Measurements from ENCODE around the gene FAM169A. TPM values are rescaled to one million over a fixed set of nuclear protein-coding genes. Genes with fewer than 3 reads are reported as not detected.
A peak's percentile ranks its signal among the peaks of the same experiment; 100 is the strongest.
"Not testable (repeated sequence)": the region's sequence is repeated elsewhere in the genome, so short reads cannot be mapped to it uniquely, and the experiment has no call there.

The FAM169A gene
- total RNA-seq, 1 donor from 2014 or later: 12.1 TPM

DNA sequence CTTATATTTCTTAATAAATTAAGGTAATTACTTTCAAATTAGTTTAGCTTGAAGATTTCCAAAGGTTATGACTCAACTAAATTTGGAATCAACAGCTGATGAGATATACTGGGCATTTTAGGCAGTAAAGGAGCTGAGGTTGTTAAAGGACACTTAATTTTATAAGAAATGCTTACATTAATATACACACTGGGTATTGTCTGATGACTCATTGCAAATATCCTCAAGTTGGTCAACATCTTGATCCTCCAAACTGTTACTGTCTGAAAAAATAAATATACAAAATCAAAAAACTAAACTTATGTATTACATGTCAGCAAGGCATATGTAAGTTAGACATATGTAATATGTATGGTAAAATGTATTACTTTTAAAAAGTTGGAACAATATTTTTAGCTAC, 102.7 kb downstream of the FAM169A start:
- FAIRE-seq (no peak), DNase-seq (ENCODE audit: low read depth) (peak; percentile 63)
- Histone ChIP-seq H3K27me3 (ENCODE audit: control insufficient read depth, insufficient read depth, low read length) (no peaks in the 10 kb centered on the region), H3K4me3 (ENCODE audit: low read depth, low read length) (no peak overlapping the region), H3K36me3 (ENCODE audit: control insufficient read depth, insufficient read depth, low read length) (no peaks in the 10 kb centered on the region)
- TF ChIP-seq, protein P1, sequence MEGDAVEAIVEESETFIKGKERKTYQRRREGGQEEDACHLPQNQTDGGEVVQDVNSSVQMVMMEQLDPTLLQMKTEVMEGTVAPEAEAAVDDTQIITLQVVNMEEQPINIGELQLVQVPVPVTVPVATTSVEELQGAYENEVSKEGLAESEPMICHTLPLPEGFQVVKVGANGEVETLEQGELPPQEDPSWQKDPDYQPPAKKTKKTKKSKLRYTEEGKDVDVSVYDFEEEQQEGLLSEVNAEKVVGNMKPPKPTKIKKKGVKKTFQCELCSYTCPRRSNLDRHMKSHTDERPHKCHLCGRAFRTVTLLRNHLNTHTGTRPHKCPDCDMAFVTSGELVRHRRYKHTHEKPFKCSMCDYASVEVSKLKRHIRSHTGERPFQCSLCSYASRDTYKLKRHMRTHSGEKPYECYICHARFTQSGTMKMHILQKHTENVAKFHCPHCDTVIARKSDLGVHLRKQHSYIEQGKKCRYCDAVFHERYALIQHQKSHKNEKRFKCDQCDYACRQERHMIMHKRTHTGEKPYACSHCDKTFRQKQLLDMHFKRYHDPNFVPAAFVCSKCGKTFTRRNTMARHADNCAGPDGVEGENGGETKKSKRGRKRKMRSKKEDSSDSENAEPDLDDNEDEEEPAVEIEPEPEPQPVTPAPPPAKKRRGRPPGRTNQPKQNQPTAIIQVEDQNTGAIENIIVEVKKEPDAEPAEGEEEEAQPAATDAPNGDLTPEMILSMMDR (IDR thresholded peaks at IDR 0.05; ENCODE audit: insufficient read depth, low read length, severe bottlenecking): no peak

DNA sequence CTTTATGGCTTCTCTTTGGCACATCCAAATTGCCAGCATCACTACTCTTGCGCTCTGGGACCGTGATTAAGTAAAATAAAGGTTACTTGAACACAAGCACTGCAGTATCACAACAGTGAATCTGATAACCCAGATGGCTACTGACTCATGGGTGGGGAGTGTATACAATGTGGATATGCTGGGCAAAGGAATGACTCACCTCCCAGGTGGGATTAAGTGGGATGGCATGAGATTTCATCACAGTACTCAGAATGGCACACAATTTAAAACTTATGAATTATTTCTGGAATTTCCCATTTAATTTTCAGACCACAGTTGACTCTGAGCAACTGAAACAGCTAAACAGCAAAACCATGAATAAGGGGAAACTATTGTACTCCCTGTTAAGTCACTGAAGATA, 103.6 kb downstream of the FAM169A start:
- FAIRE-seq: no peak
- no peaks in the 10 kb centered on the region for H3K27me3 ChIP-seq (ENCODE audit: control insufficient read depth, insufficient read depth, low read length)
- peak; percentile 98 for DNase-seq (ENCODE audit: low read depth)
- no peak overlapping the region for H3K4me3 ChIP-seq (ENCODE audit: low read depth, low read length)
- no peaks in the 10 kb centered on the region for H3K36me3 ChIP-seq (ENCODE audit: control insufficient read depth, insufficient read depth, low read length)
- TF ChIP-seq, protein P1 (IDR thresholded peaks at IDR 0.05; ENCODE audit: insufficient read depth, low read length, severe bottlenecking): no peak

DNA sequence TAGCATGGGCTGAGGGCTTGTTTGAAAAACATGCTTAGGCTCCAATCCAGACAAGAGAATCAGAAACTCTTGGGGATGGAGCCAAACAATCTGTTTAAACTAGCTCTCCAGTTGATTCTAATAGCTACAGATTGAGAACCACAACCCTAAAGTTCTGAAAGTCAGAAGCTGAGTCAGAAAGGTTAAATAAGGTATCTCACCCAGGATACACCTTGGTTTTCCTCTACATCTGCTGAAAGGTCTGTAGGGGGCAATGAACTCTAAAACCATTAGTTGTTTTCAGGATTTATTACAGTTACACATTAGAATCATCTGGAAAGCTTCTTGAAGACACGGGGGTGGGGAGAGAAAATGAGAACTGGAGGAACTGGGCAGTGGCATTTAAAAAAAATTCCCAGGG, 104.9 kb downstream of the FAM169A start:
- H3K27me3 ChIP-seq (ENCODE audit: control insufficient read depth, insufficient read depth, low read length): no peaks in the 10 kb centered on the region
- H3K4me3 ChIP-seq (ENCODE audit: low read depth, low read length): no peak overlapping the region
- TF ChIP-seq, protein P1 (IDR thresholded peaks at IDR 0.05; ENCODE audit: insufficient read depth, low read length, severe bottlenecking): no peak
- H3K36me3 ChIP-seq (ENCODE audit: control insufficient read depth, insufficient read depth, low read length): peaks cover 5% of the 10 kb centered on the region
- DNase-seq (ENCODE audit: low read depth): peak; percentile 54
- no peak for FAIRE-seq

DNA sequence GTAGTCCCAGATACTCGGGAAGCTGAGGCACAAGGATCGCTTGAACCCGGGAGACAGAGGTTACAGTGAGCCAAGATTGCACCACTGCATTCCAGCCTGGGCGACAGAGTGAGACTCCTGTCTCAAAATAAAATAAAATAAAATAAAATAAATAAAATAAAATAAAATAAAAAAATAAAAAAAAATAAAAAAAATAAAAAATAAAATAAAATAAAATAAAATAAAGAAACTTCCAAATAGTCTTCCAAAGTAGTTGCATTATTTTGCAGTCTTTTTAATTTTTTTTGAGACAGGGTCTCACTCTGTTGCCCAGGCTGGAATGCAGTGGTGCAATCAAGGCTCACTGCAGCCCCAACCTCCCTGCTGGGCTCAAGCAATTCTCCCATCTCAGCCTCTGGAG, 117.4 kb downstream of the FAM169A start:
- not testable (repeated sequence) for H3K36me3 ChIP-seq (ENCODE audit: control insufficient read depth, insufficient read depth, low read length); H3K4me3 ChIP-seq (ENCODE audit: low read depth, low read length); FAIRE-seq; H3K27me3 ChIP-seq (ENCODE audit: control insufficient read depth, insufficient read depth, low read length); DNase-seq (ENCODE audit: low read depth)

DNA sequence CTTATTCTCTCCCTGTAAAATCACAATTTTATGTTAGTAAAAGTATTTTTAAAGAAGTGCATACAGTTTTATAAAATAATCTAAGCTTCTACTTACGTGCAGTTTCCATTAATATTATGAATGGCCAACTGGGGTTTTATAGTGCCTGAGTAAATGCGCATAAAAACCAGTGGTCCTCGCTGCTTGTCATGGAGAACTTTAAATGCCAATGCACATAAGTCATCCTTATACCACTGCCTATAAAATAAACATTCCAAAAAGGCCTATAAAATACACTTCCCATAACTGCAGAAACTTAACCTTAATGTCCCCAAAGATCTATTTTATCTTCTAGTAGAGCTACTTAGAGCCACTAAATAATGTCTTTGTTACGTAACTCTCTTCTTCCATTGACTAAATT, 127.8 kb downstream of the FAM169A start:
- DNase-seq (ENCODE audit: low read depth): no peak
- TF ChIP-seq, protein P1 (IDR thresholded peaks at IDR 0.05; ENCODE audit: insufficient read depth, low read length, severe bottlenecking): no peak
- Histone ChIP-seq H3K27me3 (ENCODE audit: control insufficient read depth, insufficient read depth, low read length) (no peaks in the 10 kb centered on the region), H3K4me3 (ENCODE audit: low read depth, low read length) (no peak overlapping the region), H3K36me3 (ENCODE audit: control insufficient read depth, insufficient read depth, low read length) (peaks cover 7% of the 10 kb centered on the region)
- no peak for FAIRE-seq

DNA sequence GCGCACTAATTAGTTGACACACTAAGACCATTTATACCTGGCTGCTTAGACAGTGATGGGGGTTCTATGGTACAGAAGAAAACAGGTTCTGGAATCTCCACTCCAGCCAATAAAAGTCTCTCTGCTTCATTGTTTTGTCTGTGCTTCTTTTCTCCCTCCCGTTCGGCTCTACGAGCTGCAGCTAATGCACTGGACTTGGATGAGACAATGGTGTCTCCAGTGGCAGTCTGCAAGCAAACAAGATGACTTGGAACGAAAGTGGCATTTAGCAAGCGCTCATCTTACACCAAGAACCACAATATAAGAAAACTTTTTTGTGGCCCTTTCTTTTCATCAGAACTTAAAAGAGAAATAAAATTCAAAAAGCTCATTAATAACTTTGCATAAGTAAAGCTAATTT, 129.4 kb downstream of the FAM169A start:
- no peak for FAIRE-seq
- TF ChIP-seq, protein P1 (IDR thresholded peaks at IDR 0.05; ENCODE audit: insufficient read depth, low read length, severe bottlenecking): no peak
- Histone ChIP-seq H3K4me3 (ENCODE audit: low read depth, low read length) (no peak overlapping the region), H3K36me3 (ENCODE audit: control insufficient read depth, insufficient read depth, low read length) (peaks cover 9% of the 10 kb centered on the region), H3K27me3 (ENCODE audit: control insufficient read depth, insufficient read depth, low read length) (no peaks in the 10 kb centered on the region)
- no peak for DNase-seq (ENCODE audit: low read depth)

Other genes starting within 250 kb of the FAM169A start
- gene ENC1, start 225.7 kb downstream of the FAM169A start, total RNA-seq: 3.5 and 3.9 TPM in 2 replicates
- 220 and 264 TPM in 2 replicates for gene HEXB, start 181.2 kb downstream of the FAM169A start, total RNA-seq
- gene GFM2, start 99.3 kb downstream of the FAM169A start, total RNA-seq: 40.0 and 41.0 TPM in 2 replicates
- gene NSA2, start 99.1 kb downstream of the FAM169A start, total RNA-seq: 77.9 and 99.9 TPM in 2 replicates
- 2.9 and 5.5 TPM in 2 replicates for gene GCNT4, start 186.2 kb upstream of the FAM169A start, total RNA-seq

Data from bronchial epithelial cell (primary cell).